ENCODE results near the gene INO80D. TPM values are rescaled to one million over a fixed set of nuclear protein-coding genes. Genes with fewer than 3 reads are reported as not detected.
"Not testable (repeated sequence)": the region's sequence is repeated elsewhere in the genome, so short reads cannot be mapped to it uniquely, and the experiment has no call there.

The INO80D gene
- total and polyA plus RNA-seq, 2 donors = 3.6 to 5.8 TPM

DNA sequence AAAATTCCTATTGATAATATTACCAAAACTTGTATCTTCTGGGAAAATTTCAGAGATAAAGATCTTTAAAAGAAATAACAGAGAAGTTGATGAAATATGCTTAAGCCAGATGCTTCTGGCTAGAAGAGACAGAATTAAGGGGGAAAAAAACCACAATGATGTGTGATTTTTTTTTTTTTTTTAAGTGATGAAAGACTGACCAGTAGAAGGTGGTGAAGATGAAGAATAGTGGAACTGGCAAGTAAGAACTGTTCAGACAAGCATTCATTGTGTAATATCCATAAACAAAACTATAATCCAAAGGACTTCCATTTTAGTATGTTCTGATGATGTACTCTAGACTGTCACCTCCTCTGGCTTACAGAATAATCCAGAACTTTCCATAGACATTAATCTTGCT is 89.8 kb downstream of the INO80D start:
- no peak overlapping the region for H3K27ac ChIP-seq (ENCODE audit: low read depth in 1 of 2, low read length in 1 of 2)
- H3K9me3 ChIP-seq (ENCODE audit: control insufficient read depth in 2 of 2, insufficient read depth in 1 of 2, low read length in 1 of 2) = no peaks in the 10 kb centered on the region
- no peak for DNase-seq (ENCODE audit: low read depth in 6 of 9, low spot score in 9 of 9)
- H3K36me3 ChIP-seq (ENCODE audit: control insufficient read depth in 2 of 2, insufficient read depth in 2 of 2, low read length in 1 of 2) = peaks cover 7 to 8% of the 10 kb centered on the region in 2 donors
- no peak overlapping the region for H3K4me3 ChIP-seq (ENCODE audit: low read length in 2 of 2)
- no peaks in the 10 kb centered on the region for H3K4me1 ChIP-seq (ENCODE audit: control insufficient read depth in 2 of 2, insufficient read depth in 2 of 2, low read length in 2 of 2)
- no peaks in the 10 kb centered on the region for H3K27me3 ChIP-seq (ENCODE audit: control insufficient read depth in 2 of 2, insufficient read depth in 1 of 2, low read length in 1 of 2)

DNA sequence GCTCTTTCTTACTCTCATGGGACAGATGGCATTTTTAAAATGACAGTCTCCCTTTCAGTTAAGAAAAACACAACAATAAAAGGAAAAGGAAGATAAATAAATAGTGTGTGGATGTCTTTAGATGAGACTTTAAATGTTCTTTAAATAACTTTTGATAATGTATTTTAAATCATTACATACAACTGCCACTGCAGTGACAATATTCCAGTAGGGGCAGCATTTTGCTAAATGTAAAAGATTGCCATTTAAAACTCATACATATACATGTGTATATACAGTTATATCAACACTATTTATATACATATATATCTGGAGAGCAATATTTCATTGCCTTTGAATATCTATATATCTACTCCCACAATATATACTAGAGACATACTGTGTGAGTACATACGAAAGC is 90.7 kb downstream of the INO80D start:
- no peak overlapping the region for H3K27ac ChIP-seq (ENCODE audit: low read depth in 1 of 2, low read length in 1 of 2)
- no peak for DNase-seq (ENCODE audit: low read depth in 6 of 9, low spot score in 9 of 9)
- 98% methylated on average over 1 of the region's 1 CpG for WGBS
- H3K36me3 ChIP-seq (ENCODE audit: control insufficient read depth in 2 of 2, insufficient read depth in 2 of 2, low read length in 1 of 2) = peaks cover 7% of the 10 kb centered on the region in 2 donors
- H3K9me3 ChIP-seq (ENCODE audit: control insufficient read depth in 2 of 2, insufficient read depth in 1 of 2, low read length in 1 of 2) = no peaks in the 10 kb centered on the region
- no peaks in the 10 kb centered on the region for H3K4me1 ChIP-seq (ENCODE audit: control insufficient read depth in 2 of 2, insufficient read depth in 2 of 2, low read length in 2 of 2)
- H3K27me3 ChIP-seq (ENCODE audit: control insufficient read depth in 2 of 2, insufficient read depth in 1 of 2, low read length in 1 of 2) = no peaks in the 10 kb centered on the region
- H3K4me3 ChIP-seq (ENCODE audit: low read length in 2 of 2) = no peak overlapping the region

DNA sequence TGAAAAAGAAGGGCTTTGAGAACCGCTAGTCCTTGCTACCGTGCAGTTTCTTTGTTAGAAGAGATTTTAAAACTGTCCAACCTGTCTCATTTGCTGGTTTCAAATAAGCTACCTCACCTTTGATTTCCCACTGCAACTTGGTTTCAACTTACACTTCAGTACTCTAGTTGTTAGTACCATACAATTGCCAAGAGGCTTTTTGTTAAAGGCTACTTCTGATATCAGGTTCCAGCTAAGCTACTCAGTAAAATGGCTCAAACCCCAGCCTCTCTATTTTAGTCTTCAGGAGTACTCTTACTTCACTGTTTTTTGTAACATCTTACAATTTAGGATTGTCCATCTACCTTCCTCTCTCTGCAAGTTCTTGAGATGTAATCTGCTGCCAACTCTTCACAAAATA is 91.6 kb downstream of the INO80D start:
- H3K9me3 ChIP-seq (ENCODE audit: control insufficient read depth in 2 of 2, insufficient read depth in 1 of 2, low read length in 1 of 2) = no peaks in the 10 kb centered on the region
- no peak for DNase-seq (ENCODE audit: low read depth in 6 of 9, low spot score in 9 of 9)
- 91% methylated on average over 2 of the region's 2 CpGs for WGBS
- H3K4me3 ChIP-seq (ENCODE audit: low read length in 2 of 2) = no peak overlapping the region
- H3K4me1 ChIP-seq (ENCODE audit: control insufficient read depth in 2 of 2, insufficient read depth in 2 of 2, low read length in 2 of 2) = no peaks in the 10 kb centered on the region
- no peak overlapping the region for H3K27ac ChIP-seq (ENCODE audit: low read depth in 1 of 2, low read length in 1 of 2)
- peaks cover 5 to 7% of the 10 kb centered on the region in 2 donors for H3K36me3 ChIP-seq (ENCODE audit: control insufficient read depth in 2 of 2, insufficient read depth in 2 of 2, low read length in 1 of 2)
- no peaks in the 10 kb centered on the region for H3K27me3 ChIP-seq (ENCODE audit: control insufficient read depth in 2 of 2, insufficient read depth in 1 of 2, low read length in 1 of 2)

- no peaks in the 10 kb centered on the region for H3K4me1 ChIP-seq (ENCODE audit: control insufficient read depth in 2 of 2, insufficient read depth in 2 of 2, low read length in 2 of 2)
- H3K4me3 ChIP-seq (ENCODE audit: low read length in 2 of 2) = no peak overlapping the region
- H3K9me3 ChIP-seq (ENCODE audit: control insufficient read depth in 2 of 2, insufficient read depth in 1 of 2, low read length in 1 of 2) = no peaks in the 10 kb centered on the region
- WGBS = 97% methylated on average over 2 of the region's 2 CpGs
- peaks cover 0 to 5% of the 10 kb centered on the region in 2 donors for H3K36me3 ChIP-seq (ENCODE audit: control insufficient read depth in 2 of 2, insufficient read depth in 2 of 2, low read length in 1 of 2)
- no peak for DNase-seq (ENCODE audit: low read depth in 6 of 9, low spot score in 9 of 9)
- H3K27me3 ChIP-seq (ENCODE audit: control insufficient read depth in 2 of 2, insufficient read depth in 1 of 2, low read length in 1 of 2) = no peaks in the 10 kb centered on the region
- no peak overlapping the region for H3K27ac ChIP-seq (ENCODE audit: low read depth in 1 of 2, low read length in 1 of 2)
These were observed 95.9 kb downstream of the INO80D start for GRCh38 chr2:205990104-205990503.

GRCh38 chr2:205989271-205990071 is 96.5 kb downstream of the INO80D start:
- Histone ChIP-seq H3K36me3 (ENCODE audit: control insufficient read depth in 2 of 2, insufficient read depth in 2 of 2, low read length in 1 of 2) (peaks cover 0 to 5% of the 10 kb centered on the region in 2 donors), H3K27me3 (ENCODE audit: control insufficient read depth in 2 of 2, insufficient read depth in 1 of 2, low read length in 1 of 2) (no peaks in the 10 kb centered on the region), H3K9me3 (ENCODE audit: control insufficient read depth in 2 of 2, insufficient read depth in 1 of 2, low read length in 1 of 2) (no peaks in the 10 kb centered on the region), H3K27ac (ENCODE audit: low read depth in 1 of 2, low read length in 1 of 2) (no peak overlapping the region), H3K4me1 (ENCODE audit: control insufficient read depth in 2 of 2, insufficient read depth in 2 of 2, low read length in 2 of 2) (no peaks in the 10 kb centered on the region), H3K4me3 (ENCODE audit: low read length in 2 of 2) (no peak overlapping the region)
- 94% methylated on average over 11 of the region's 11 CpGs for WGBS
- DNase-seq (ENCODE audit: low read depth in 6 of 9, low spot score in 9 of 9) = no peak

GRCh38 chr2:205988681-205989080 is 97.3 kb downstream of the INO80D start:
- not testable (repeated sequence) for H3K4me3 ChIP-seq (ENCODE audit: low read length in 2 of 2); H3K27me3 ChIP-seq (ENCODE audit: control insufficient read depth in 2 of 2, insufficient read depth in 1 of 2, low read length in 1 of 2); H3K4me1 ChIP-seq (ENCODE audit: control insufficient read depth in 2 of 2, insufficient read depth in 2 of 2, low read length in 2 of 2); H3K36me3 ChIP-seq (ENCODE audit: control insufficient read depth in 2 of 2, insufficient read depth in 2 of 2, low read length in 1 of 2); H3K27ac ChIP-seq (ENCODE audit: low read depth in 1 of 2, low read length in 1 of 2); H3K9me3 ChIP-seq (ENCODE audit: control insufficient read depth in 2 of 2, insufficient read depth in 1 of 2, low read length in 1 of 2); DNase-seq (ENCODE audit: low read depth in 6 of 9, low spot score in 9 of 9)
- 98% methylated on average over 1 of the region's 1 CpG for WGBS

DNA sequence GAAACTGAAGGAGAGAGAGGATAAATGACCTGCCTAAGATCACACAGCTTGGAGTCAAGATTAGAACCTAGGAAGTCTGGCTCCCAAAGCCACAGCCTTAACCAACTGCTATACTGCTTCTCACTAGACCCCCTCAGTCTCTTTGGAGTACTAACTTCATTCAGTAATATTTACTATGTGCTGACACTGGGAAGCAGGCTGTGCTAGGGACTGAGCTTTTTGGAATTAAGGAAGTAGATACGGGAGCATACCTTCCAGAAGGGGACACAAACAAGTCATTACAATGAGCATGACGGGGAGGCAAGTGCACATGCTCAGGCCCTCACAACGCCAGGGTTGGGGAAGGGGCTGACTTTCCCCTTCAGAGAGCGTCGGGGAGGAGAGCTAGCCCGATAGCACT is 97.7 kb downstream of the INO80D start:
- 97% methylated on average over 6 of the region's 6 CpGs for WGBS
- no peaks in the 10 kb centered on the region for H3K27me3 ChIP-seq (ENCODE audit: control insufficient read depth in 2 of 2, insufficient read depth in 1 of 2, low read length in 1 of 2)
- no peak for DNase-seq (ENCODE audit: low read depth in 6 of 9, low spot score in 9 of 9)
- no peaks in the 10 kb centered on the region for H3K36me3 ChIP-seq (ENCODE audit: control insufficient read depth in 2 of 2, insufficient read depth in 2 of 2, low read length in 1 of 2)
- H3K4me1 ChIP-seq (ENCODE audit: control insufficient read depth in 2 of 2, insufficient read depth in 2 of 2, low read length in 2 of 2) = no peaks in the 10 kb centered on the region
- H3K4me3 ChIP-seq (ENCODE audit: low read length in 2 of 2) = no peak overlapping the region
- no peaks in the 10 kb centered on the region for H3K9me3 ChIP-seq (ENCODE audit: control insufficient read depth in 2 of 2, insufficient read depth in 1 of 2, low read length in 1 of 2)
- H3K27ac ChIP-seq (ENCODE audit: low read depth in 1 of 2, low read length in 1 of 2) = no peak overlapping the region

- not testable (repeated sequence) for DNase-seq (ENCODE audit: low read depth in 6 of 9, low spot score in 9 of 9); H3K27ac ChIP-seq (ENCODE audit: low read depth in 1 of 2, low read length in 1 of 2); H3K27me3 ChIP-seq (ENCODE audit: control insufficient read depth in 2 of 2, insufficient read depth in 1 of 2, low read length in 1 of 2); H3K4me1 ChIP-seq (ENCODE audit: control insufficient read depth in 2 of 2, insufficient read depth in 2 of 2, low read length in 2 of 2); H3K9me3 ChIP-seq (ENCODE audit: control insufficient read depth in 2 of 2, insufficient read depth in 1 of 2, low read length in 1 of 2); H3K36me3 ChIP-seq (ENCODE audit: control insufficient read depth in 2 of 2, insufficient read depth in 2 of 2, low read length in 1 of 2); H3K4me3 ChIP-seq (ENCODE audit: low read length in 2 of 2)
- 97% methylated on average over 9 of the region's 9 CpGs for WGBS
These were observed 99.6 kb downstream of the INO80D start for GRCh38 chr2:205986334-205986733.

GRCh38 chr2:205984381-205984780 is 101.6 kb downstream of the INO80D start:
- Histone ChIP-seq H3K27me3 (ENCODE audit: control insufficient read depth in 2 of 2, insufficient read depth in 1 of 2, low read length in 1 of 2) (no peaks in the 10 kb centered on the region), H3K9me3 (ENCODE audit: control insufficient read depth in 2 of 2, insufficient read depth in 1 of 2, low read length in 1 of 2) (no peaks in the 10 kb centered on the region), H3K36me3 (ENCODE audit: control insufficient read depth in 2 of 2, insufficient read depth in 2 of 2, low read length in 1 of 2) (no peaks in the 10 kb centered on the region), H3K4me1 (ENCODE audit: control insufficient read depth in 2 of 2, insufficient read depth in 2 of 2, low read length in 2 of 2) (no peaks in the 10 kb centered on the region), H3K4me3 (ENCODE audit: low read length in 2 of 2) (no peak overlapping the region), H3K27ac (ENCODE audit: low read depth in 1 of 2, low read length in 1 of 2) (no peak overlapping the region)
- 94% methylated on average over 6 of the region's 6 CpGs for WGBS
- DNase-seq (ENCODE audit: low read depth in 6 of 9, low spot score in 9 of 9) = peak in 1 of 9 donors; percentile 10
